A549 (cell line): ENCODE measurements around the gene PDP2. TPM values are rescaled to one million over a fixed set of nuclear protein-coding genes. Genes with fewer than 3 reads are reported as not detected.

Experiments used
- ATAC-seq, 2 experiments: fragments of 200-7000 bp in 1 of 2; fragments of >200 bp in 1 of 2; cut with Nextera tagmentation in 1 of 2; cut with Tn5 transposase in 1 of 2; 3 replicates each; pipeline versions ENCODE4 v1.8.0 to v1.9.1; 2018 to 2020; ENCODE audit warnings: mild to moderate bottlenecking in 1 of 2, moderate library complexity in 1 of 2
- CTCF ChIA-PET: fragments of 300-600 bp; sonication (Branson Sonifier 250); formaldehyde crosslinking; extraction: SDS; loops from one replicate; lab custom pipeline; 2021; ENCODE audit warnings: antibody characterized with exemption, inconsistent platforms; lab: Yijun Ruan, JAX
- POLR2A ChIA-PET: fragments of 350-600 bp; formaldehyde crosslinking; extraction: SDS; loops from one replicate; lab custom pipeline; 2021; ENCODE audit warnings: antibody characterized with exemption, inconsistent platforms; lab: Yijun Ruan, JAX
- DNase-seq, 2 experiments: peaks; one replicate each; pipeline versions ENCODE4 v3.0.0 to v3.0.0-alpha.2; 2011 to 2016; ENCODE audit warnings: low read depth in 1 of 2, low spot score in 1 of 2
- FAIRE-seq: peaks from 2 replicates; lab custom pipeline; 2011; peaks lifted over from hg19 to GRCh38; lab: Jason Lieb, UNC
- H3K27ac ChIP-seq, 2 experiments: fragments of >200 bp; sonication (Bioruptor Twin); formaldehyde crosslinking; 3 replicates each; pipeline ENCODE4 v1.5.1; 2016 to 2017
- H3K4me1 ChIP-seq: fragments of >200 bp; sonication (Bioruptor Twin); formaldehyde crosslinking; 3 replicates; pipeline ENCODE4 v1.6.1; 2016
- H3K4me2 ChIP-seq: fragments of >200 bp; sonication (Bioruptor Twin); formaldehyde crosslinking; 3 replicates; pipeline ENCODE4 v1.6.1; 2016
- H3K4me3 ChIP-seq: fragments of >200 bp; sonication (Bioruptor Twin); formaldehyde crosslinking; 3 replicates; pipeline ENCODE4 v1.5.1; 2016
- H3K9me3 ChIP-seq: fragments of >200 bp; sonication (Bioruptor Twin); formaldehyde crosslinking; 3 replicates; pipeline ENCODE4 v1.6.1; 2016
- CHD4 ChIP-seq: fragments of 200-600 bp; sonication (generic); IDR thresholded peaks from 2 replicates; pipeline ENCODE4 v1.6.1; 2016; ENCODE audit warnings: antibody characterized with exemption, mild to moderate bottlenecking, borderline replicate concordance
- EP300 ChIP-seq, 2 experiments: fragments of >200 bp; sonication (Bioruptor Twin); formaldehyde crosslinking; IDR thresholded peaks; 2 replicates in 1 of 2; 3 replicates in 1 of 2; pipeline ENCODE4 v1.6.1; 2016 to 2017
- ESRRA ChIP-seq: fragments of 150-350 bp; IDR thresholded peaks from 2 replicates; pipeline ENCODE4 v1.6.1; 2014; ENCODE audit warnings: mild to moderate bottlenecking, low read length, borderline replicate concordance
- FOSL2 ChIP-seq, 2 experiments: fragments of 450-650 bp in 1 of 2; fragments of >200 bp in 1 of 2; sonication (Bioruptor Twin) in 1 of 2; formaldehyde crosslinking; IDR thresholded peaks; 2 replicates each; pipeline versions ENCODE4 v1.5.0 to v1.6.1; 2016 to 2020; ENCODE audit warnings: mild to moderate bottlenecking in 1 of 2, moderate library complexity in 1 of 2
- HES2 ChIP-seq: fragments of >200 bp; sonication (Bioruptor Twin); formaldehyde crosslinking; IDR thresholded peaks from 2 replicates; pipeline ENCODE4 v1.6.1; 2016
- HEYL ChIP-seq: fragments of 250-450 bp; sonication (Bioruptor Pico); IDR thresholded peaks from 2 replicates; pipeline ENCODE4 v1.8.0; 2021; ENCODE audit warnings: mild to moderate bottlenecking, moderate library complexity
- HMGXB4 ChIP-seq: fragments of 250-450 bp; sonication (Bioruptor Pico); IDR thresholded peaks from 2 replicates; pipeline ENCODE4 v1.5.0; 2021; ENCODE audit warnings: mild to moderate bottlenecking, moderate library complexity, borderline replicate concordance
- JUNB ChIP-seq: fragments of >200 bp; sonication (Bioruptor Twin); formaldehyde crosslinking; IDR thresholded peaks from 2 replicates; pipeline ENCODE4 v1.6.1; 2016
- KDM1A ChIP-seq: fragments of 200-600 bp; sonication (generic); IDR thresholded peaks from 2 replicates; pipeline ENCODE4 v1.6.1; 2016; ENCODE audit warnings: low read depth, mild to moderate bottlenecking
- NR3C1 ChIP-seq: fragments of >200 bp; sonication (Bioruptor Twin); formaldehyde crosslinking; IDR thresholded peaks from 3 replicates; pipeline ENCODE4 v1.6.1; 2017
- POLR2A ChIP-seq: IDR thresholded peaks from 2 replicates; pipeline ENCODE4 v1.6.1; 2012; ENCODE audit warnings: mild to moderate bottlenecking, low read length
- REST ChIP-seq: fragments of 200-600 bp; sonication (generic); IDR thresholded peaks from 2 replicates; pipeline ENCODE4 v1.6.1; 2016; ENCODE audit warnings: antibody characterized with exemption, mild to moderate bottlenecking, moderate library complexity
- RFX5 ChIP-seq: fragments of 450-650 bp; IDR thresholded peaks from 2 replicates; pipeline ENCODE4 v1.7.1; 2014; ENCODE audit warnings: antibody characterized with exemption, mild to moderate bottlenecking, moderate library complexity
- WGBS: methylation state at CpG from one replicate; pipeline ENCODE4 v1.1.6; 2017; ENCODE audit errors: missing lambda C conversion rate; 5-methylcytosine and 5-hydroxymethylcytosine counted together
- polyA plus RNA-seq, 4 experiments: library from polyadenylated mRNA; depleted of rRNA in 3 of 4; stranded (reverse); fragments of >200 nt; fragmentation: RNase III in 1 of 4; extraction: RNeasy Plus Mini Kit Qiagen cat#74134 plus additional on column Dnase treatment in 1 of 4; gene quantifications; 2 replicates in 3 of 4; 3 replicates in 1 of 4; pipeline ENCODE4 v1.2.3, GENCODE V29; 2011 to 2017
- TF ChIP-seq, protein P1 (sequence below): IDR thresholded peaks from 2 replicates; pipeline ENCODE4 v1.6.1; 2012
- TF ChIP-seq, protein P2 (sequence below): fragments of >200 bp; sonication (Bioruptor Twin); formaldehyde crosslinking; IDR thresholded peaks from 3 replicates; pipeline ENCODE4 v1.5.1; 2016
- TF ChIP-seq, protein P3 (sequence below): fragments of 450-650 bp; IDR thresholded peaks from 2 replicates; pipeline ENCODE4 v1.6.1; 2014; ENCODE audit warnings: antibody characterized with exemption

Gene PDP2
- polyA plus RNA-seq, 2 of the 4 experiments (the other 2 are of a cell fraction) = 10.0 to 10.5 TPM

- CTCF ChIA-PET = interaction anchor here (0.5 to 40.8 kb wide), 4 partner anchors 4 to 237 kb away, joined by 4 to 837 read pairs (median 422); partner anchors contain the start of genes CDH16, PDP2 and RRAD
- WGBS = 60% methylated on average over 6 of the region's 6 CpGs
- Histone ChIP-seq H3K27ac (peak overlapping the region in 1 of 2 experiments; percentile 42; a peak in 1 of 6 replicates), H3K4me2 (no peak overlapping the region), H3K4me3 (no peak overlapping the region), H3K9me3 (no peaks in the 10 kb centered on the region), H3K4me1 (peaks cover 9% of the 10 kb centered on the region; the same call in 1 of the 3 replicates)
- POLR2A ChIA-PET = no interaction called here
- DNase-seq (no peak), ATAC-seq (no peak), FAIRE-seq (no peak)
- TF ChIP-seq JUNB (no peak), POLR2A (no peak), REST (no peak), KDM1A (no peak), HES2 (no peak), EP300 (IDR thresholded peaks at IDR 0.05) (no peak), CHD4 (no peak), HMGXB4 (no peak), FOSL2 (IDR thresholded peaks at IDR 0.05) (no peak), FOSL2 (CRISPR knock-in tag; IDR thresholded peaks at IDR 0.05) (no peak), NR3C1 (no peak), RFX5 (no peak), ESRRA (no peak), HEYL (CRISPR knock-in tag) (no peak)
- TF ChIP-seq, protein P1, sequence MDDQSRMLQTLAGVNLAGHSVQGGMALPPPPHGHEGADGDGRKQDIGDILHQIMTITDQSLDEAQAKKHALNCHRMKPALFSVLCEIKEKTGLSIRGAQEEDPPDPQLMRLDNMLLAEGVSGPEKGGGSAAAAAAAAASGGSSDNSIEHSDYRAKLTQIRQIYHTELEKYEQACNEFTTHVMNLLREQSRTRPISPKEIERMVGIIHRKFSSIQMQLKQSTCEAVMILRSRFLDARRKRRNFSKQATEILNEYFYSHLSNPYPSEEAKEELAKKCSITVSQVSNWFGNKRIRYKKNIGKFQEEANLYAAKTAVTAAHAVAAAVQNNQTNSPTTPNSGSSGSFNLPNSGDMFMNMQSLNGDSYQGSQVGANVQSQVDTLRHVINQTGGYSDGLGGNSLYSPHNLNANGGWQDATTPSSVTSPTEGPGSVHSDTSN = no peak
- TF ChIP-seq, protein P2, sequence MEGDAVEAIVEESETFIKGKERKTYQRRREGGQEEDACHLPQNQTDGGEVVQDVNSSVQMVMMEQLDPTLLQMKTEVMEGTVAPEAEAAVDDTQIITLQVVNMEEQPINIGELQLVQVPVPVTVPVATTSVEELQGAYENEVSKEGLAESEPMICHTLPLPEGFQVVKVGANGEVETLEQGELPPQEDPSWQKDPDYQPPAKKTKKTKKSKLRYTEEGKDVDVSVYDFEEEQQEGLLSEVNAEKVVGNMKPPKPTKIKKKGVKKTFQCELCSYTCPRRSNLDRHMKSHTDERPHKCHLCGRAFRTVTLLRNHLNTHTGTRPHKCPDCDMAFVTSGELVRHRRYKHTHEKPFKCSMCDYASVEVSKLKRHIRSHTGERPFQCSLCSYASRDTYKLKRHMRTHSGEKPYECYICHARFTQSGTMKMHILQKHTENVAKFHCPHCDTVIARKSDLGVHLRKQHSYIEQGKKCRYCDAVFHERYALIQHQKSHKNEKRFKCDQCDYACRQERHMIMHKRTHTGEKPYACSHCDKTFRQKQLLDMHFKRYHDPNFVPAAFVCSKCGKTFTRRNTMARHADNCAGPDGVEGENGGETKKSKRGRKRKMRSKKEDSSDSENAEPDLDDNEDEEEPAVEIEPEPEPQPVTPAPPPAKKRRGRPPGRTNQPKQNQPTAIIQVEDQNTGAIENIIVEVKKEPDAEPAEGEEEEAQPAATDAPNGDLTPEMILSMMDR = no peak
- TF ChIP-seq, protein P3, sequence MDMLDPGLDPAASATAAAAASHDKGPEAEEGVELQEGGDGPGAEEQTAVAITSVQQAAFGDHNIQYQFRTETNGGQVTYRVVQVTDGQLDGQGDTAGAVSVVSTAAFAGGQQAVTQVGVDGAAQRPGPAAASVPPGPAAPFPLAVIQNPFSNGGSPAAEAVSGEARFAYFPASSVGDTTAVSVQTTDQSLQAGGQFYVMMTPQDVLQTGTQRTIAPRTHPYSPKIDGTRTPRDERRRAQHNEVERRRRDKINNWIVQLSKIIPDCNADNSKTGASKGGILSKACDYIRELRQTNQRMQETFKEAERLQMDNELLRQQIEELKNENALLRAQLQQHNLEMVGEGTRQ = no peak
Measured at GRCh38 chr16:66918355-66918754, 38.0 kb downstream of the PDP2 start.
